B cell (primary cell): ENCODE data around the gene DNAJB8.

ENCODE experiments used
- CTCF ChIP-seq: fragments of 200-600 bp; IDR thresholded peaks from one replicate; pipeline ENCODE4 v1.8.0; 2022; ENCODE audit warnings: antibody characterized with exemption, mild to moderate bottlenecking
- EZH2 ChIP-seq: IDR thresholded peaks from 2 replicates; pipeline ENCODE4 v1.6.1; 2012; ENCODE audit warnings: borderline replicate concordance, low read depth, mild to moderate bottlenecking, moderate library complexity, low read length; ENCODE audit not compliant: insufficient read depth, poor library complexity, severe bottlenecking

DNA sequence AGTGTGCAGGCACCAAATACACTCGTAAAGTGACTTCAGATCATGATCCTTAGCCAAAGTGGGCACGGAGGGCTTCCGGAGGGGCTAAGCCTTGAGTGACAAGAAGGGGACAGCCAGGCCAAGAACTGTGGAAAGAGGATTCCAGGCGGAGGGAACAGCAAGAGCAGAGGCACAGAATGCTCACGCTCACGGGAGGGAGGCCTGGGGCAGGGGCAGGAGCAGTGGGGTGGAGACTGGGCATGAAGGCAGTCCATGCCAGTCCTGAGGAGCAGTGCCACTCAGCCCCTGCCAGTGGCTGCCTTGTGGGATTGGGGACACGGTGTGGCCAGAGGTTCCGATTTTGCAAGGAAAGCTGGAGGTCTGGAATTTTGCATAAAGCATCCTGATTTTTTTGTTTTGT, 36.0 kb downstream of the DNAJB8 start:
- TF ChIP-seq CTCF = no peak
- TF ChIP-seq EZH2 = no peak
